Right hindlimb (tissue), 1 donor: ENCODE data around the gene MYL12B.
"Not testable (repeated sequence)": the region's sequence is repeated elsewhere in the genome, so short reads cannot be mapped to it uniquely, and the experiment has no call there.

Source experiments
- DNase-seq: peaks from one replicate; pipeline ENCODE4 v3.0.0-alpha.2; 2018

MYL12B gene

GRCh38 chr18:3305354-3305762, 43.4 kb downstream of the MYL12B start:
- DNase-seq = no peak

- DNase-seq = no peak
Measured at GRCh38 chr18:3305933-3306332, 44.0 kb downstream of the MYL12B start.

GRCh38 chr18:3306391-3306790, 44.5 kb downstream of the MYL12B start:
- DNase-seq = no peak

GRCh38 chr18:3313685-3314084, 51.8 kb downstream of the MYL12B start:
- no peak for DNase-seq

- not testable (repeated sequence) for DNase-seq
Measured at GRCh38 chr18:3315344-3315743, 53.4 kb downstream of the MYL12B start.

GRCh38 chr18:3319399-3319798, 57.5 kb downstream of the MYL12B start:
- DNase-seq = no peak

GRCh38 chr18:3319894-3320454, 58.0 kb downstream of the MYL12B start:
- no peak for DNase-seq

GRCh38 chr18:3321133-3321812, 59.3 kb downstream of the MYL12B start:
- DNase-seq = no peak

GRCh38 chr18:3323900-3324299, 62.0 kb downstream of the MYL12B start:
- DNase-seq = no peak
